ENCODE results near the gene SEC22A.

SEC22A gene

GRCh38 chr3:123311201-123311600 is 109.5 kb downstream of the SEC22A start:
- no peak for DNase-seq

DNA sequence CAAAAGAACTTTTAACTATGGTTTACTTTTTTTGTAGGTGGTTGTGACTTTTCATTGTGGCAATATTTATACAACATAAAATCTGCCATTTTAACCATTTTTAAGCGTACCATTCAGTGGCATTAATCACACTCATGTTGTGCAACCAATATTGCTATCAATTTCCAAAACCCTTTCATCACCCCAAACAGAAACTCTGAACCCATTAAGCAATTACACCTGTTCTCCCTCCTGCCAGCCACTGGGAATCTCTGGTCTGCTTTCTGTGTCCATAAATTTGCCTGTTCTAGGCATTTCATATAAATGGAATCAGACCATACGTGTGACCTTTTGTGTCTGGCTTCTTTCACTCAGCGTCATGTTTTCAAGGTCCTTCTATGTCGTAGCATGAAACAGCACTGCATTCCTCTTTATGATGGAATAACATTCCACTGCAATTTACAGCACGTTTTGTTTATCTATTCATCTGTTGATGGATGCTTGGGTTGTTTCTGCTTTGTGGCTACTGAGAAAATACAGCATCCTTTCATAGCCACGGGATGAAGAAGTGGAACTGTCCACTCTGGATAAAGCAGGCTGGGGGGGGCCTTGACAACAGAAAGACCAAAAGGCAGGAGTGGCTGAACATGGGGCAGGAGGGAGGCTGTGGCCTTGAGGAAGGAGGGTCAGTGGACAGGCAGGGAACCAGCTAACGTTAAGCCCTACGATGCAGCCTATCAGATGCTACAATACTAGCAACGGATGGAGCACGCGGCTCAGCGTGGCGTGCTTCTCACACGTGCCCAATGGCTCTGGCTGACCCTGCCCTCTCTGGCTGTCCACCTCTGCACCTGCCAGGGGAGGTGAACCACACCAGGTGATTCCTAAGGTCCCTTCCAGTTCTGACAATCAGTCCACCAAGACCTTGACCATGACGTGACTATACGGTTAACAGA is 110.9 kb downstream of the SEC22A start:
- DNase-seq = no peak

GRCh38 chr3:123313889-123314288 is 112.1 kb downstream of the SEC22A start:
- no peak for DNase-seq

DNA sequence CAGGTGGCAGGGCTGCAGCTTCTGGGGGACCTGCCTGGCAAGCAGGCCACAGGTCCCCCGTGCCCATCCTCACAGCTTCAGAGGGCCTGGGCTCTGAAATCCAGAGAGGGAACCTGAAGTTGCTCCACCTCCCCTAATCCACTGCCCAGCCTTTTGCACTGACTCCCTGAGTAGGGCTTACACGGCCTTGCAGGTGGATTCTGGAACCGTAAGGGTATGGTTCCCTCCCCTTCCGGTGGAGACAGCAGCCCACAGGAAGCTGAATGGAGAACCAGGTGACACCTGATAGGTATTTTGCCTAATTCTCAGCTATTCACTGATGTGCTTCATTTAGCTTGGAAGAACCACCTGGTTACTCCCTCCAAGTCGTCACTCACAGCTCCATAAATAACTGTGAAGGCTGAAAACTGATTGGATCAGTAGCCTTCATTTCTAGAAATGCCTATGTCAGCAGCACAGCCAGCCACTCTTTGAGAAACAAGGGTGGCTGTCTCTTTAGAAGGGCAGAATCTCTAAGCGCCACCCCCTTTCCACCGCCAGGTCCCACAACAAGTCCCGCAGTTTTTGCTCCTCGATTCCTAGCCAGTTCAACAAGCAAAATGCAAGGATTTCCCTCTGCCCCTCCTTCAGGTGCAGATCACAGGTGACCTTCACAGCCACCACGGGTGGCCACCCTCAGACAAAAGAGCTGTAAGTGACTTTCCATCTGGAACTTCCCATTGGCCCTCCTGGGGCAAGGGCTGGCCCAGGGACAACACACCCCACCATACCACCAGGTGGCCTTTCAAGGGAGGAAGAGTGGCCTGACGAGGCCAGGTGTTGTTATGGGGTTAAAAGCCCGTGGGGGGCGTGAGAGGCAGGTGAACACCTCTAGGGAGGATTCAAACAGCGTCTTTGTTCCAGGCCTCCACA is 112.9 kb downstream of the SEC22A start:
- DNase-seq = no peak

- no peak for DNase-seq
These were observed 113.5 kb downstream of the SEC22A start for GRCh38 chr3:123315271-123315595.

- no peak for DNase-seq
These were observed 116.0 kb downstream of the SEC22A start for GRCh38 chr3:123317716-123318115.

DNA sequence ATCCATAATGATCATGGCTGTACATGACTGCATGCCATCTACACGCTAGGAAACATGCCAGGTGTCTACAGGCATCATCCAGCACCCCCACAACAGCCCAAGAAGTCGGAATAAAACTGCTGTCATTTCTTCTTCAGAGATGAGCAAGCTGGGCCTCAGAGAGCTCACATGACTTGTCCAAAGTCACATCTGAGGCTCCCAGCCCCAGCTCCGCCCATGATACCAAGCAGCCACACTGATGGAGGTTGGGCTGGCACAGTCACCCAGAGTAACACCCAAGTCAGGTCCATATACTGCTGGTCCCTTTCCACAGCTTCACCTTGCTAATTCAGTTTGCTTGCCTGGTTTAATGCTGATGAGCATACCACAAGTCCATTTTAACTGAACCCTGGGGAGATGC is 116.6 kb downstream of the SEC22A start:
- no peak for DNase-seq

- DNase-seq = no peak
These were observed 118.0 kb downstream of the SEC22A start for GRCh38 chr3:123319760-123320159.

DNA sequence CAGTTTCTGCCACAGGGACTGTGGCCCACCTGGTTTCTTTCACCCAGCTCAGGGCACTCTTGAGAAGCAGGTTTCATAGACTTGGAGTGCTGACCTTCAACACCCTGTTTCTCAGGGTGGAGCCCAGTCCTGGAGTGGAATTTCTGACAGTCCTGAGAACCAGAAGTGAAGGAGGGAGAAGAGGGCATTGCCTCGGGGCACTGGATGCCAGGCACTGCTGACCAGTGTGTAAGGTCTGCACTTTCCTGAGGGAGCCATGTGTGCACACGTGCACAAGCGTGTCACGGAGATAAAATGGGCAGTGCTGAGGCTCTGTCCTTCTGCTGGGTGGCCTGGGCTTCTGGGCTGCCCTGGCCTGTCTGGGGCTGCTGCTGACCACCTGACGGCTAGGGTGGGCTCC is 118.5 kb downstream of the SEC22A start:
- no peak for DNase-seq

- no peak for DNase-seq
These were observed 120.1 kb downstream of the SEC22A start for GRCh38 chr3:123321806-123322205.

GRCh38 chr3:123322866-123323265 is 121.1 kb downstream of the SEC22A start:
- DNase-seq = no peak

Measured in fibroblast of skin of right biceps (primary cell).